ENCODE results near the gene ASCC3.

Gene ASCC3

DNA sequence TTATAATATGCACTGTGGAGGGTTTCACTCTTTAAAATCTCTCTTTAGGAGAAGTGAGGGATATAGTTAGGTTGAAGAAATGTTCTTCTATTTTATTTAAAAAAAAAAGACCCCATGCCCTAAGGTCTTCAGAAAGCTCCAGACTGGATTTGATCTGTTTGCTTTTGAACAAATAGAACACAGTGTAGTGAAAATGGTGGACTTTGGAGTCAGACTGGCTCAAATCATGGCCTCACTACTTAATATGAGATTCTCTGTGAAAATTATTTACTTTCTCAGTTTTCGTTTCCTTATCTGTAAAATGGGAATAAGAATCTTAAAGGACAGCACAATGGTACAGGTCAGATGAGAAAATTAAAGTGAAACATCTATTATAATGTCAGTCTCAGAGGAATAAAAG is 203.9 kb downstream of the ASCC3 start:
- DNase-seq (ENCODE audit: low read depth in 2 of 2): no peak
- H3K4me3 ChIP-seq (replicated peaks in 1 of 2; ENCODE audit: low read depth in 2 of 2, low read length in 2 of 2): no peak overlapping the region
- TF ChIP-seq, protein P1, sequence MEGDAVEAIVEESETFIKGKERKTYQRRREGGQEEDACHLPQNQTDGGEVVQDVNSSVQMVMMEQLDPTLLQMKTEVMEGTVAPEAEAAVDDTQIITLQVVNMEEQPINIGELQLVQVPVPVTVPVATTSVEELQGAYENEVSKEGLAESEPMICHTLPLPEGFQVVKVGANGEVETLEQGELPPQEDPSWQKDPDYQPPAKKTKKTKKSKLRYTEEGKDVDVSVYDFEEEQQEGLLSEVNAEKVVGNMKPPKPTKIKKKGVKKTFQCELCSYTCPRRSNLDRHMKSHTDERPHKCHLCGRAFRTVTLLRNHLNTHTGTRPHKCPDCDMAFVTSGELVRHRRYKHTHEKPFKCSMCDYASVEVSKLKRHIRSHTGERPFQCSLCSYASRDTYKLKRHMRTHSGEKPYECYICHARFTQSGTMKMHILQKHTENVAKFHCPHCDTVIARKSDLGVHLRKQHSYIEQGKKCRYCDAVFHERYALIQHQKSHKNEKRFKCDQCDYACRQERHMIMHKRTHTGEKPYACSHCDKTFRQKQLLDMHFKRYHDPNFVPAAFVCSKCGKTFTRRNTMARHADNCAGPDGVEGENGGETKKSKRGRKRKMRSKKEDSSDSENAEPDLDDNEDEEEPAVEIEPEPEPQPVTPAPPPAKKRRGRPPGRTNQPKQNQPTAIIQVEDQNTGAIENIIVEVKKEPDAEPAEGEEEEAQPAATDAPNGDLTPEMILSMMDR (IDR thresholded peaks at IDR 0.05; ENCODE audit: low read depth, low read length): no peak

GRCh38 chr6:100673641-100674040 is 207.5 kb downstream of the ASCC3 start:
- no peak overlapping the region for H3K4me3 ChIP-seq (replicated peaks in 1 of 2; ENCODE audit: low read depth in 2 of 2, low read length in 2 of 2)
- TF ChIP-seq, protein P1 (IDR thresholded peaks at IDR 0.05; ENCODE audit: low read depth, low read length): no peak
- no peak for DNase-seq (ENCODE audit: low read depth in 2 of 2)

DNA sequence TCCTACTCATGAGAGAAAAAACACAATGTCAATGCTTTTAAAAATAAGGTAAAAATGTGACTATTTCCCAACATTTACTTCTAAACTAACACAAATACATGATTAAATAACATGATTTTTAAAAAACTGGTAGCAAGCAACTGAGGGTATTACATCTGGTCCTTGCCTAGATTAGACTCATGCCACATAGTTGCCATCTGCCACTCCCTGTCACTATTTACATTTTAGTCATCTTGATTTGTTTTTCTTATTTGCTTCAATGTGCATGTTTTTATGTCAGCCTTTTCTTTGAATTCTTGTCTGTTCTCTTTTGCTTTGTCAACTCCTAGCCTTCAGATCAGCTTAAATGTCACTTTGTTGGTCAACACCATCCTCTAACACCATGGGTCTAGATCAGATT is 209.4 kb downstream of the ASCC3 start:
- TF ChIP-seq, protein P1 (IDR thresholded peaks at IDR 0.05; ENCODE audit: low read depth, low read length): no peak
- DNase-seq (ENCODE audit: low read depth in 2 of 2): no peak
- no peak overlapping the region for H3K4me3 ChIP-seq (replicated peaks in 1 of 2; ENCODE audit: low read depth in 2 of 2, low read length in 2 of 2)

DNA sequence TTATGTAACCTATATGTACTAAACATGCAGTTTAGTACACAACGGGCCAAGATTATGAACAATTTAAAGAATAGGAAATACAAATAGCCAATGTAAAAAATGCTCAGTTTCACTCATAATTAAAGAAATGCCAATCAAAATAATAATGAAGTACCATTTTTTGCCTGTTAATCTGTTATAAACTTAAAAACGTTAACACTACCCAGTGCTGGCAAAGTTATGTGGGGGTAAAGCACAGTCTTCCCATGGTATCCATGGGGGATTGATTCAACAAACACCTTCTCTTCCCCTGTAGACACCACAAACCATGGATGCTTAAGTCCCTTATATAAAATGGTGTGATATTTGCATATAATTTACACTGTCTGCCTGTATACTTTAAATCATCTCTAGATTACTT is 211.1 kb downstream of the ASCC3 start:
- no peak overlapping the region for H3K4me3 ChIP-seq (replicated peaks in 1 of 2; ENCODE audit: low read depth in 2 of 2, low read length in 2 of 2)
- TF ChIP-seq, protein P1 (IDR thresholded peaks at IDR 0.05; ENCODE audit: low read depth, low read length): no peak
- no peak for DNase-seq (ENCODE audit: low read depth in 2 of 2)

DNA sequence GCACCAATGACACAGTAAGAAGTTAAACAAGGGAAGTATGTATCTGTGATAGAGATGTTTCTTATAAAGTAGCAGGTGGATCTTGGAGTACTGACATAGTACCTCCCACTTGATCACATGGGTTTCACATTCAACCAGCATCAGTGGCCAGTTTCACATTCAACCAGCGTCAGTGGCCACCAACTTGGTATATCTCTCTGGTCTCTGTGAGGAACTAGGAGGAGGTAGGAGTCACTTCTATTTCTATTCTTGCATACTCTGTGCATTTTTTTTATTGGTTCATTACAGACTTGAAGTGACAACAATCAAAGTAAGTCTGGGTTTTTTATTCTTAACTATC is 216.1 kb downstream of the ASCC3 start:
- no peak overlapping the region for H3K4me3 ChIP-seq (replicated peaks in 1 of 2; ENCODE audit: low read depth in 2 of 2, low read length in 2 of 2)
- TF ChIP-seq, protein P1 (IDR thresholded peaks at IDR 0.05; ENCODE audit: low read depth, low read length): no peak
- DNase-seq (ENCODE audit: low read depth in 2 of 2): no peak

GRCh38 chr6:100664274-100665040 is 216.7 kb downstream of the ASCC3 start:
- no peak overlapping the region for H3K4me3 ChIP-seq (replicated peaks in 1 of 2; ENCODE audit: low read depth in 2 of 2, low read length in 2 of 2)
- peak; percentile 61 to 66 for DNase-seq (ENCODE audit: low read depth in 2 of 2)
- TF ChIP-seq, protein P1 (IDR thresholded peaks at IDR 0.05; ENCODE audit: low read depth, low read length): peak; percentile 53

Data from cardiac fibroblast (primary cell).